NCI-H2029 (cell line): ENCODE measurements around the gene ADGRG1.
"Not testable (repeated sequence)": the region's sequence is repeated elsewhere in the genome, so short reads cannot be mapped to it uniquely, and the experiment has no call there.

ENCODE experiments used
- DNase-seq: peaks from one replicate; lab custom pipeline; 2025; lab: John Stamatoyannopoulos, UW

ADGRG1 gene

DNA sequence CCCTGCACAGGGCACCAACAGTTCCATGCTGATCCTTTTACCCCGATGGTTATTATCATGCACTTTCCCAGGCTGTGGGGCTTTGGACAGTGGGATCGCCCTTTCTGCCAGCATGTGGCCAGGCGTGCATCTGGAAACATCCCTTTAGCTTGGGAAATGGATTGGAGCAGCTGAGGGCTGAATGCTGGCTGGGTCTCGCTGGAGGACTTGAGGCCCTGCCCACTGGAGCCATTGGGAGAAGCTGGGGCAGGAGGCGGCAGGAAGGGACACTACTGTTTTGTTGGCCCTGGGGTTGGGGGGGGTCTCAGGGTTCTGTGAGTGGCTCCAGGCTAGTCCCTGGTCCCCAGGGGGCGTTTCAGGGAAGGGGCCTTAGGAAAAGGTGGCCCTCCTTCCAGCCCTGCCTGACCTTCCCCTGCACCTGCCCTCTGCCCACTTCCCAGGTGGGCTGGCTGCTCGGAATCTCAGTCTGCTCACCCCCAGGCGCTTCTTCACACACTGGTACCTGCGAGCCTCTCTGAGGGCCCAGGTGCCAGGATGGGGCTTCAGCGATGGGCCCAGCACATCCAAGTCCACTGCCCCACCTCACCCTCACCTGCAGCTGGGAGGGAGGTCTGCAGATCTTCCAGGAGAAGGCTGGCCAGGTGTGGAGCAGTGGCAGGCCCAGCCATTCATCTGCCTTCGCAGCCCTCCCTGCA lies 38.1 kb downstream of the ADGRG1 start:
- DNase-seq = no peak

DNA sequence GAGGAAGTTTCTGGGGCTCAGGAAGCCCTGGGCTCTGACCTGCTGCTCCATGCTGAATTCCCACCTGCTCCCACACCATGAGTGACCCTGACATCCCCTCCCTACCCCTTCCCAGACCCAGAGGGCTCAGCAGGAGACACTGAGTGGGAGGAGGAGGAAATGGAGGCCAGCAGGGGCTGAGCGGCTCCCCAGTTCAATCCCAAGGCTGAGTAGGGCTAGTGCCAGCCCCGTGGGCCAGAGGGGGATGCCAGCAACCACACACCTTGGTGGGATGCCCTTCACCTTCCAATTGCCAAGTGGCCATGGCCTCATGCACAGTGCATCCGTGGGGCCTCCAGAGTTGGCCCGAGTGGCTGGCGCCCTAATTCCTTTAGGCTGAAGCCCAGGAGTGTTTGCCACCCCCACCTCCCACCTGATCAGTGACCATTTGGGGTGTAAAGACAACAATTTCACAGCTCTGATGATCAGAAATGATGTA lies 38.7 kb downstream of the ADGRG1 start:
- no peak for DNase-seq

DNA sequence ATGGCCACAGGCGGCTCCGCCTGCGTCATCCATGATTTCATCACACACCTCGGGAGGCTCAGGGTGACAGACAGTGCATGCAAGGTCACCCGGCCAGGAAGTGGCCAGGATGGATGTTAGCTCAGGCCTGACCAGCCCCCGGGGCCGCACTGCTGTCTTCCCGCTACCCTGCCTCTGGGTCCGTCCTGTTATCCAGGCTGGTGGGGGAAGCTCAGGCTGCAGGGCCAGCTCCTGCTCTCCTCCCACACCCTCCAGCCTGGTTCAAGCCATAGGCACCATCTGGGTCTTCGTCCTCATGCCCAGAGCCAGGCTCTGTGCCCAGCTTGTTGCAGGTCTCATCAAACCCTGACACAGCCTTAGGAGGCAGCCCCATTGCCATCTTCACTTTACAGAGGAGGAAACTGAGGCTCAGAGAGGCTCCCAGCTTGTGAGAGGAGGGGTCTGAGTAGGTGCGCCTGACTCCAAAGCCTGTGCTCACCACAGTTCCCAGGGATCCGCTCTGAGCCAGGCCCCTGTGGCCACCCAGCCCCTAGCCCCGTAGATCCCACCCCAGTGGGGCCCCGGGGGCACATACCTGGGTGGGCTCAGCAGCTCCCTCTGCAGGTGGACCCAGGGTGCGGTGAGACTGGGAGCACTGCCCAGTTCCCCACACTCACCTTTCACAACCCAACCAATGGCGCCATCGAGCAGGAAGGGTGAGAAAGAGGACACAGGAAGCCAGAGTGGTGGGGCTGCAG lies 39.3 kb downstream of the ADGRG1 start:
- no peak for DNase-seq

DNA sequence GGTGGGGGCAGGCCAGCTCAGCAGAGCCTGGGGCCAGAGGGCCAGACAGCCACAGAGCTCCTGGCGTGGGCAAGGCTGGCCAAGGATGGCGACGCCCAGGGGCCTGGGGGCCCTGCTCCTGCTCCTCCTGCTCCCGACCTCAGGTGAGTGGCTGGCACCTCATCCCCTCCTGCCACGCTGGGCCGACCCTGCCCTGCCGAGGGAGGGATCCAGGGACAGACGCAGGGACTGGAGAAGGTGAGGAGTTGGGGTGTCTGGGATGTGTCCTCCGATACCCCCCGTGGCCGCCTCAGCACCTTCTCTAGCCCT lies 39.8 kb downstream of the ADGRG1 start, which contains the start of gene ADGRG3:
ADGRG3 (plus strand) TSS at position 44 of the 309 bp plus-strand sequence; CDS start at position 86, 42 bp downstream.
- DNase-seq = no peak

DNA sequence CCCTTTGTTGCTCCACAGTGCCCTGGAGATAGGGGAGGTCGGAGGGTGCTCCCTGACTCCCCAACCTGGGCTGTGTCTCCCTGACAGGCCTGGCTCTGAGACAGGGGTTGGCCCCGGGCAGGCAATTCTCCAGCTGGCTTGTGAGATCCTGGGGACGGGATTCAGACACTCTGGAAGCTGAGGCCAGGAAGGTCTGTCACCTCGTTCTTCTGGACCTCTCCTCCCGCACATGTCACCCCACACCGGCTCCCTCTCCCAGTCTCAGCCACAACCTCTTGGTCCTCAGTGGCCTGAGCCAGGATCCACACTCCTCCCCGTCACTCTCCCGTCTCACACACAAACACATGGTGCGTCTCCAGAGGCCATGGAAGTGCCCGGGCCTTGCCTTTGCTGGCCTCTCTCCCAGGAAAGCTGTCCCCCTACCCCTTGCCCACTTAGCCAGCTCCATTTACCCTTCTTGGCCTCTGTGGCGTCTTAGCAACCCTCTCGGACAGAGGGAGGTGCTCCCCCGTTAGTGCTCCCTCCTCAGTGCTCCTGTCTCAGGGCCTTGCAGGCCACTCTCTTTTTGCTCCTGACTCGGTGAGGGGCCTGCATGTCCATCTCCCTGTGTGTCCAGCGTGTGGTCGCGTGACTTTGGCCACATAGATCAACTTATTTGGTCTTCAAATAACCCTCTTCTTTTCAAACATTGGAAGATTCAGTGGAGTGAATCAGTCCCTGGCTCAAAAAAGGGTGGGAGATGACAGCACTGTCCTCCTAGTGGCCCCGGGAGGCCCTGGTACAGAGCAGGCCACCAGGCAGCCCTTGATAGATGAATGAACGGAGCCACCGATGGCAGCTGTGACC lies 40.4 kb downstream of the ADGRG1 start:
- no peak for DNase-seq

DNA sequence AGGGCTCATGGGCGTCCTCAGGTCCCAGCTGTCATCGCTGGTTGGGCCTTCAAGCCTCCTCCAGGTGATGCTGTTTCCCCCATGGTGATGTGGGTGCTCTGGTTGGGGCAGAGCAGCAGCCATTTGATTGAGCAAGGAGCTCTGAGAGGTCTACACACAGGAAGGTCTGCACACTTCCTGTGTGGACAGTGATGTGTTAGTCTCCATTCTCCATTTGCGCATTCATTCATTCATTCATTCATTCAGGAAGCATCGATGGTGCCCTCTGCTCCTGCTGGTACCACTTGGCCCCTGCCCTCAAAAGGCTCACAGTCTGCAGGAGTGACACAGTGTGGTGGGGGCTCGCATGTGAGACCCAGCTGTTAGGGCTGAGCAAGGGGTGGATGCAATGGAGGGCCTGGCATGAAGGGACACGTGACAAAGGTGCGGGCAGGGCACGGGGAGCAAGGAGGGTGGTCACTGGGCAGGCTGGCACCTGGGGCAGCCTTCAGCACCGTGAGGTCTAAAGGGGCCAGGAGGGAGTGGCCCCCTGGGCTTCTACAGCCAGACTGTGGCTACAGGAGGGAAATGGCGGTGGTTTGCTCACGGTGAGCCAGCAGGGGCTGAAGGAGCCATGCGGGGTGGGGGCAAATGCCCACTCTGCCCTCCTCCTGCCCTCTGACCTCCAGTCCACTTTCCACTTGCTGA lies 41.2 kb downstream of the ADGRG1 start:
- DNase-seq = no peak

DNA sequence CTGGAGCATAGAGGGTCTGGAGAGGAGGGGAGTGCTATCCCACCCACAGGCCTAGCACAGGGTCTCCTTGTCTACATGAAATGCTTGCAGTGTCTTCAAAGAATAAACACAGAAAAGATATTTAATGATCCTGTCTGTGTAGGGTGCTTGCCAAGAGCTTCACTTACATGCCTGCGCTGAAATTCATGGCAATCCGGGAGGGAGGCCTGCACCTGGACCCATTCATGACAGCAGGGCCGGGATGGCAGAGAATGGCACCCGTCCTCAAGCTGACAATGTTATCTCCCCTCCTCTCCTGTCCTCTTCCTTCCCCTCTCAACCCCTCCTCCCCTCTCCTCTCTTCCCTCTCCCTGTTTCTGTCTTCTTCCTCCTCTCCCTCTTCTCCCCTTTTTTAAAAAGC lies 41.8 kb downstream of the ADGRG1 start:
- DNase-seq = no peak

DNA sequence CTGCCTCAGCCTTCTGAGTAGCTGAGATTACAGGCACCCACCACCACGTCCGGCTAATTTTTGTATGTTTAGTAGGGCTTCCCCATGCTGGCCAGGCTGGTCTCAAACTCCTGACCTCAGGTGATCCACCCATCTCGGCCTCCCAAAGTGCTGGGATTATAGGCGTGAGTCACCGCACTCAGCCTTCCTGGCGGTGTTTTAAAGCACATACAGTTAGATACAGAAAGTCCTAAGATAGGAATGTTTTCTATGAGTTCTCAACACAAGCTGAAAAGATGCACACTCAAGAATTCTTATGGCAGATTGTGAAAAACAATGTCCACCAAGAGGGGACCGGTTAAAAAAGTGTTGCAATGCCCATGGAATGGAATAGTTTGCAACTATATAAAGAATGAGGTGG lies 43.0 kb downstream of the ADGRG1 start:
- not testable (repeated sequence) for DNase-seq

DNA sequence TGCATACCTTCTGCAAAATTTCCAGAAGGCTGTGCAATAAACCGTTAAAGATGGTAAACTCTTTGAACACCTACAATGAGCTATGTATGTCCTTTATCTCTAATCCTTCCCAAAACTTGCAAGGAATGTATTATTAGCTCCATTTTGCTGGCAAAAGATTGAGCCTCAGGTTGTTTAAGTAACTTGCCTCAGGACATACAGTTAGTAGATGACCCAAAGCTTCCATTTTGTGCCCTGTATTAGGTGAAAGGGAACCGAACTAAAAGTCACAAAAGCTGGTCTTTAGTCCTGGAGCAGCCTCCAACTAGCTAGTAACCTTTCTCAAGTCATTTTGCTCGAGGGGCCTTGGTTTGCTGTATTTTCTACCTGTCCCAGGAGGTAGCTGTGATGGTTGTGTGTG lies 44.0 kb downstream of the ADGRG1 start:
- DNase-seq = no peak

DNA sequence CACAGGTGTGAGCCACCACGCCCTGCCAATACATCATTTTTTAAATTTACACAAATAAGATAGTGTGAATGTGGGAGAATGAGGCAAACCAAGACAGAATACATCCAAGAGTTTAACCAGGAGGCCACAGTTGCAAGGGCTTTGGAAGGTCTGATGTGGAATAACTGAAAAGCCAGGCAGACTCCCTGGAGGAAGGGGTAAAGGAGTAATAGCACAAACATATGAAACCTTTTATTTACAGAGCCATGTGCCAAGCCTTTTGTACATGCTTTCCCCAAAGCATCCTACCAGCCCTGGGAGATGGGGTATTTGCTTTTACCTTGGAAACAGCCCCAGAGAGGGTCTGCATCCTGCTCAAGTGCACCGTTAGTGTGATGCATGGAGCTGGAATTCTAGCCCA lies 44.4 kb downstream of the ADGRG1 start:
- no peak for DNase-seq

DNA sequence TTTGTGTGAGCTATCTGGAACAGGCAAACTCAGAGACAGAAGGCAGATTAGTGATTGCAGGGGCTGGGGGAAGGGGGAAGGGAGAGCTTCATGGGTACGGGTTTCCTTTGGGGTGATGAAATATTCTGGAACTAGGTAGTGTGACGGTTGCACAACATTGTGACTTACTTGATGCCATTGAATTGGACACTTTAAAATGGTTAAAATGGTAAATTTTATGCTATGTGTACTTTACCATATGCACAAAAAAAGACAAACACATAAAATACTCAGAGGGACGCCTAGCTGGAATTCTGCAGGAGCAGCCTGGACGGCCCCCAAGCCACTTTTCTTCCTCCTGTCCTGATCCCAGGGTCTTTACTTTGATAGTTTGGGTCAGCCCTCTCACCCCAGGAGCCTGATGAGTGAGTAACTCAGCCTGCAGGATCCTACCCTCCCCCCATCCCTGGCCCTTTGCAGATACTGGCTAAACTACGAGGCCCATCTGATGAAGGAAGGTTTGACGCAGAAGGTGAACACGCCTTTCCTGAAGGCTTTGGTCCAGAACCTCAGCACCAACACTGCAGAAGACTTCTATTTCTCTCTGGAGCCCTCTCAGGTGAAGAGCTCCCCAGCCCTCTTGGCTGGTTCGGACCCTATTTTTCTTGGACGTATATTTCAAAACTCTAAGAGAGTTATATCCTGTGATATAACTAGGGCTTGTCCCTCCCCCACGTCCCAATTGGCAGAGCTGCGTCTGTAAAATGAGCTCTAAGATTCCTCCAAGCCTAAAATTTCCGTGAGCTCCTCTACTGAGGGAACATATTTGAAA lies 47.5 kb downstream of the ADGRG1 start:
- no peak for DNase-seq

DNA sequence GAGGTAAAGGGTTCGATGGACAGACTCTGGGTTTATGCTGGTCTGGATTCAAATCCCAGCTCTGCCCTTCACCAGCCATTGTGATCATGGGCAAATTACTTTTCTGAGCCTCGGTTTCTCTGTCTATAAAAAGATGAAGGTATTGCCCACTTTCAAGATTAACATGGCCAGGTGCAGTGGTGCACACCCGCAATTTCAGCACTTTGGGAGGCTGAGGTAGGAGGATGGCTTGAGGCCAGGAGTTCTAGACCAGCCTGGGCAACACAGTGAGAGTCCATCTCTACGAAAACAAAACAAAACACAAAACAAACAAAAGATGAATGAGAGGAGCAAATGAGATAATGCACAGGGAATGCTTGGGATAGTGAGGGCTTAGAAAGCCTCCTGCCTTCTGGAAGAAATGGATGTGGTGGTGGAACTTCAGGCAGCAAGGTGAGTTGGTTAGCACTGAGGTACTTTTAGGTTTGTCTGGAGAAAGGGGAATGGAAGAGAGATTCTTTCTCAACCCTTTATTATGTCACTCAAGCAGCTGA lies 48.2 kb downstream of the ADGRG1 start:
- DNase-seq = peak; percentile 23

DNA sequence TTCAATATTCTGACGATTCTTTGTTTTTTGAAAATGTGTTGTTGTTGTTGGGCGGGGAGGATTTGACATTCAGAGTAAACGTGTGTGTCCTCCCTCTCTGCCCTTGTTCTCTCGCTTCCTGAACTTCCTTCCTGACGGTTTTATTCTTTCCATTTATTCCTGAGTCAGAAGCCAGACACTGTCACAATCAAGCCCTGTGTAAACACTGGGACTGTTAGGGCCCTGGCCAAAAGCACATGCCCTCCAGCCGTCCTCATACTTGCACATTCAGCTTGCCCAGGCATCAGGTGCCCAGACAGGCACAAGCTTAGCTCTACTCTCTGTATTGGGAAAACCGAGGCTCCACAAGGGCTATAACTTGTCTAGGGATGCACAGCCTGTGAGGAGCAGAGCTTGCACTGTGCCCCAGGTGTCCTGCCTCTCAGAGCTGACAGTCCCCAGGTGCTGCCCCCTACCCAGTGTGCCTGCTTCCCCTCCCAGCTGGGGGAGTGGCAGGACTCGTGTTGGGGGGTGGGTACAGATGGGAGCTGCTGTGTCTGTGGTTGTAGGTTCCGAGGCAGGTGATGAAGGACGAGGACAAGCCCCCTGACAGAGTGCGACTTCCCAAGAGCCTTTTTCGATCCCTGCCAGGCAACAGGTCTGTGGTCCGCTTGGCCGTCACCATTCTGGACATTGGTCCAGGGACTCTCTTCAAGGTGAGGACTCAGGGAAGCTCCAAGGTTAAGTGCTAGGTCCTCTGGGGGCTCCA lies 49.4 kb downstream of the ADGRG1 start:
- DNase-seq = peak; percentile 5

DNA sequence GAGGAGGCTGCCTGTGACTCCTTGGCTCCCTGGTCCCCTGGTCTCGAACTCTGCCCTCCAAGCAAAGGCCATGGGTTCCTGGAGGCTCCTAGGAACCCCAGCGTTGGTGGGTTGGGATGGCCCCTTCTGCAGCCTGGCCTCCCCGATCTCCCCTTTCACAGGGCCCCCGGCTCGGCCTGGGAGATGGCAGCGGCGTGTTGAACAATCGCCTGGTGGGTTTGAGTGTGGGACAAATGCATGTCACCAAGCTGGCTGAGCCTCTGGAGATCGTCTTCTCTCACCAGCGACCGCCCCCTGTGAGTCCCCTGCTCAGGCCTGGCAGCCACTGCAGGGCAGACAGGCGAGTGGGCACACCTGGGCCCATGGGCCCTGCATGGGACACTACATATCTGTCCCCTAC lies 50.6 kb downstream of the ADGRG1 start:
- DNase-seq = no peak

DNA sequence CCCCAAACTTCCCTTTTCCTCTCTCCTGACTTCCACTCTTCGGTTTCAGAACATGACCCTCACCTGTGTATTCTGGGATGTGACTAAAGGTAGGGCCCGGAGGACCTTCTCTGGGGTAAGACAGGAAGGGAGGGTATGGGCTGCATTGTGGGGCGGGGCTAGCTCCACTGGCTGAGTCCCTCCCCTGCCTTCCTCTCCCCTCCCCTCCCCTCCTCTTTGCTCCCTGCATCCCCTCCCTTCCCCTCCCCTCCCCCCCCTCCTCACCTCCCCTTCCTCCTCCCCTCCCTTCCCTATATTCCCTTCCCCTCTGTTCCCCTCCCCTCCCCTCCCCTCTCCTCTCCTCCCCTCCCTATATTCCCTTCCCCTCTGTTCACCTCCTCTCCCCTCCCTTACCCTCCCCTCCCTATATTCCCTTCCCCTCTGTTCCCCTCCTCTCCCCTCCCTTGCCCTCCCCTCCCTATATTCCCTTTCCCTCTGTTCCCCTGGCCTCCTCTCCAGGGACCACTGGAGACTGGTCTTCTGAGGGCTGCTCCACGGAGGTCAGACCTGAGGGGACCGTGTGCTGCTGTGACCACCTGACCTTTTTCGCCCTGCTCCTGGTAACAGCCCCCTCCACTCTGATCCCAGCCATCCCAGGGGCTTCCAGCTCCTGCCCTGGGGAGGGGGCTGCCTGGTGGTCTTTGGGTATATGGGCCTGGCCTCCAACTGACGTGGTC lies 51.5 kb downstream of the ADGRG1 start:
- DNase-seq = no peak

DNA sequence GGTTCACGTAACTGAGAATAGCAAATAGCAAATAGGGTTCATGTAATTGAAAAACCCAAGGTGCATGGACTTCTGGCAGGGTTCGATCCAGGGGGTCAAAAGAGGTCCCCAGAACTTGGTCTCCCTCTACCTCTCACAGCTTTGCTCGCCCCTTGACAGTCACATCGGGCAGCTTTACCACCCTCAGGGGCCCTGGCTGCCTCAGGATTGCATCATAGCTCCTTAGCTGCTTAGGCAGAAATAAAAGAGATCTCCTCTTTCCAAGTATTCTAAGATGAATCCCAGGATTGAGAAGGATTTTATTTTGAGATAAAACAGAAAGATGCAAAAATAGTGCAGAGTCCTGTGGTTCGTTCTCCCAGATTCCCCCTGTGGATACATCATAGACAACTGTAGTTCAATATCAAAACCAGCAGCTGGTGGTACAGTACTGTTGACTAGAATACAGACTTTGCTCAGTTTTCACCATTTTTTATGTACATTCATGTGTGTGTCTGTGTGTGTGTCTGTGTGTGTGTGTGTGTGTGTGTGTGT lies 52.5 kb downstream of the ADGRG1 start:
- DNase-seq = no peak

DNA sequence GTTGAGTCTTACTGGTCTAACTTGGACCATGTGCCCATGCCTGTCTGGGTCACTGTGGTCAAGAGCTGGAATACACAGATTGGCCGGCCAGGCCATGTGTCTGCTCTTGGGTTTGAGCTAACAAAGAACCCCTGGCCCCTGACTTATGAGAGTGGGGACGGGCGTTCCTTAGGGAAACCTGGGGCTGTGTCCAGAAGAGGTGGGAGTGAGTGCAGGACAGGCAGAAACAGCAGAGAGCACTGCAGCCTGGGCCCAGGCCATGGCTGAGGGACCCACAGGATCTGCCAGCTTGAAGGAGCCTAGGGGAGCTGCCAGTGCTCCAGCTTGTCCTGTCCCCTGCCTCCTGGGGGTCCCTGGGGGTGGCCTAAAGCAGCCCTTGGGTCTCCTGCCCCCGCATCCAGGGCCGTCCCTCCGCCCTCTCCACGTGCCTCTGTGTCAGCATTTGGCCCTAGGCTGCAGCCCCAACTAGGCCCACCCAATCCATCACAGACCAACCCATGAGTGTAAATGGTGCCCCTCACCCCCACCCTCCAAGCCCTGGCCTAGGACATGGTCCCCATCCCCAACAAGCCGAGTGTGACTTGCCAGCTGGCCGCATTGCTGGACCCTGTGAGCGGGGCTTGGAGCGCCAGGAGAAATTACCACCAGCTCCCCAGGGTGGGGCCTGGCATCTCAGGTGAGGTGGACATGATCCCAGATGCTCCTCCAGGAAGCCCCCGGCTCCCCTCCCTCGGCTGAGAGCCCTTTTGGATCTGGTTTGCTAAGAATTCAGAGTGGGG lies 53.7 kb downstream of the ADGRG1 start:
- DNase-seq = no peak

DNA sequence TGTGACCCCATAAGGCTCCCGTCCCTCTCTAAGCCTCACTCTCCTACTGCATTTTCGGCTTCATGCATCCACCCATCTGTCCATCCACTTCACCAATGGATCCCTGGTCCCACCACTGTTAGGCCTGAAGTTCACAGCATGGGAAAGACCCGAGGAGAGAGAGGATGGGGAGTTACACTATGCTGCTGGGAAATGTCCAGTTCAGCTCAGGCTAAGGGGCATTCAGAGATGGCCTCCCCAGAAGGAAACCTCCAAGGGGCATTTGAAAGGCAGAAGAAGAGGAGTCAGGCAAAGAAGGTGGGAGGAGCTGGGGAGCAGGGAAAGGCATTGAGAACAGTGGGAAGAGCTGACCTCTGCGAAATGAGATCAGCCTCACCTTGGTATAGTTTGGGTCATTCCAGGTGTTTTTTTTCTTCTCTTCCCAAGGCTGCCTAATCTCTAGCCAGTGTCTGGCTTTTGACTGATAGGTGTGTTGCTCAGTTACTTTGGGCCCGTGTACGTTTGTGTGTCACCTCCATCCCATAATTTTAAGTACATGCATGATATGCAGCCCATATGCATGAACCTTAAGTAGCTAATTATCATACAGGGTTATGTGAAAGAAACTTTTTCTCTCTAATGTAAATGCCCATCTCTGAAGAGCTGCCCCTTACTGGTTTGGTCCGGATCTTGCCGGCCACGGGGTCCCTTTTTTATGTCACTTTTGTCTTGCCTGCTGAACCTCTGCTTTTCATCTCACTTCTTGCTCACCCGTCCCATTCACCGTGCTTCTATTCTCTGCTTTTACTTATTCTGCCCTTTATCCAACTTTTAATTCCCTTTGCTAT lies 54.6 kb downstream of the ADGRG1 start:
- DNase-seq = no peak
